ENCODE measurements around the gene TRPM2. TPM values are rescaled to one million over a fixed set of nuclear protein-coding genes. Genes with fewer than 3 reads are reported as not detected.

The TRPM2 gene
- total RNA-seq, 5 donors from 2014 or later (not counting 1 experiment from before 2014, with no cell fraction given): 1.2 to 8.6 (median 3.6) TPM

- Mint-ChIP-seq H3K36me3 (no peaks in the 10 kb centered on the region), H3K4me1 (no peaks in the 10 kb centered on the region), H3K9me3 (peaks cover 2 to 6% (median 3%) of the 10 kb centered on the region in 3 donors), H3K27ac (no peak overlapping the region), H3K4me3 (no peak overlapping the region), H3K27me3 (no peaks in the 10 kb centered on the region)
- ChIA-PET POLR2A (no interaction called here), CTCF (no interaction called here)
- ATAC-seq (replicated peaks in 1 of 4) (no peak), DNase-seq (no peak)
- H3K9me3 ChIP-seq: no peaks in the 10 kb centered on the region
- no peaks in the 10 kb centered on the region for H3K36me3 ChIP-seq (ENCODE audit: control insufficient read depth in 2 of 2, extremely low read depth in 1 of 2, insufficient read depth in 1 of 2, low read length in 1 of 2)
- WGBS (ENCODE audit: insufficient coverage): 82% methylated on average over 17 of the region's 17 CpGs
- H3K27me3 ChIP-seq (replicated peaks in 1 of 2; ENCODE audit: control insufficient read depth in 2 of 2, extremely low read depth in 1 of 2, insufficient read depth in 2 of 2, low read length in 1 of 2): peaks cover 0 to 2% of the 10 kb centered on the region in 2 experiments
- H3K4me3 ChIP-seq (ENCODE audit: control insufficient read depth in 1 of 2, extremely low read depth in 1 of 2, low read length in 1 of 2): no peak overlapping the region
- no peaks in the 10 kb centered on the region for H3K4me1 ChIP-seq (ENCODE audit: control insufficient read depth in 1 of 2, extremely low read depth in 1 of 2, insufficient read depth in 2 of 2, low read length in 2 of 2)
- H3K27ac ChIP-seq (ENCODE audit: low read length): no peak overlapping the region
Measured at GRCh38 chr21:44423941-44424607, 70.7 kb downstream of the TRPM2 start.

GRCh38 chr21:44424608-44425306 lies 71.3 kb downstream of the TRPM2 start:
- Mint-ChIP-seq H3K4me1 (no peaks in the 10 kb centered on the region), H3K27me3 (no peaks in the 10 kb centered on the region), H3K36me3 (no peaks in the 10 kb centered on the region), H3K4me3 (no peak overlapping the region), H3K9me3 (peaks cover 3 to 4% (median 4%) of the 10 kb centered on the region in 3 donors), H3K27ac (no peak overlapping the region)
- H3K4me1 ChIP-seq (ENCODE audit: control insufficient read depth in 1 of 2, extremely low read depth in 1 of 2, insufficient read depth in 2 of 2, low read length in 2 of 2): no peaks in the 10 kb centered on the region
- no peaks in the 10 kb centered on the region for H3K36me3 ChIP-seq (ENCODE audit: control insufficient read depth in 2 of 2, extremely low read depth in 1 of 2, insufficient read depth in 1 of 2, low read length in 1 of 2)
- POLR2A ChIA-PET: no interaction called here
- no peak overlapping the region for H3K4me3 ChIP-seq (ENCODE audit: control insufficient read depth in 1 of 2, extremely low read depth in 1 of 2, low read length in 1 of 2)
- 89% methylated on average over 29 of the region's 30 CpGs for WGBS (ENCODE audit: insufficient coverage)
- ATAC-seq (replicated peaks in 1 of 4) (no peak), DNase-seq (no peak)
- peaks cover 1% of the 10 kb centered on the region for H3K9me3 ChIP-seq
- no peak overlapping the region for H3K27ac ChIP-seq (ENCODE audit: low read length)
- H3K27me3 ChIP-seq (replicated peaks in 1 of 2; ENCODE audit: control insufficient read depth in 2 of 2, extremely low read depth in 1 of 2, insufficient read depth in 2 of 2, low read length in 1 of 2): peaks cover 0 to 2% of the 10 kb centered on the region in 2 experiments
- CTCF ChIA-PET: interaction anchor here in 1 of 2 donors (0.6 kb wide), 1 partner anchor 347 kb away, joined by 4 read pairs; no protein-coding TSS in a partner anchor

GRCh38 chr21:44425307-44425894 lies 72.0 kb downstream of the TRPM2 start:
- H3K27me3 ChIP-seq (replicated peaks in 1 of 2; ENCODE audit: control insufficient read depth in 2 of 2, extremely low read depth in 1 of 2, insufficient read depth in 2 of 2, low read length in 1 of 2): peaks cover 0 to 2% of the 10 kb centered on the region in 2 experiments
- CTCF ChIA-PET: interaction anchor here in 1 of 2 donors (0.6 kb wide), 1 partner anchor 347 kb away, joined by 4 read pairs; no protein-coding TSS in a partner anchor
- ATAC-seq (replicated peaks in 1 of 4): no peak
- no peaks in the 10 kb centered on the region for H3K36me3 ChIP-seq (ENCODE audit: control insufficient read depth in 2 of 2, extremely low read depth in 1 of 2, insufficient read depth in 1 of 2, low read length in 1 of 2)
- no peaks in the 10 kb centered on the region for H3K4me1 ChIP-seq (ENCODE audit: control insufficient read depth in 1 of 2, extremely low read depth in 1 of 2, insufficient read depth in 2 of 2, low read length in 2 of 2)
- Mint-ChIP-seq H3K27ac (no peak overlapping the region), H3K4me1 (no peaks in the 10 kb centered on the region), H3K4me3 (no peak overlapping the region), H3K27me3 (no peaks in the 10 kb centered on the region), H3K36me3 (peaks cover 3% of the 10 kb centered on the region), H3K9me3 (peaks cover 7 to 9% (median 8%) of the 10 kb centered on the region in 3 donors)
- H3K9me3 ChIP-seq: peaks cover 5% of the 10 kb centered on the region
- H3K4me3 ChIP-seq (ENCODE audit: control insufficient read depth in 1 of 2, extremely low read depth in 1 of 2, low read length in 1 of 2): no peak overlapping the region
- no peak for DNase-seq
- POLR2A ChIA-PET: no interaction called here
- no peak overlapping the region for H3K27ac ChIP-seq (ENCODE audit: low read length)
- 92% methylated on average over 27 of the region's 40 CpGs for WGBS (ENCODE audit: insufficient coverage)

- ChIA-PET CTCF (no interaction called here), POLR2A (no interaction called here)
- Mint-ChIP-seq H3K4me1 (no peaks in the 10 kb centered on the region), H3K9me3 (peaks cover 10 to 12% (median 11%) of the 10 kb centered on the region in 3 donors), H3K27ac (no peak overlapping the region), H3K4me3 (no peak overlapping the region), H3K27me3 (no peaks in the 10 kb centered on the region), H3K36me3 (peaks cover 3% of the 10 kb centered on the region)
- H3K4me1 ChIP-seq (ENCODE audit: control insufficient read depth in 1 of 2, extremely low read depth in 1 of 2, insufficient read depth in 2 of 2, low read length in 2 of 2): no peaks in the 10 kb centered on the region
- H3K9me3 ChIP-seq: peaks cover 5% of the 10 kb centered on the region
- H3K36me3 ChIP-seq (ENCODE audit: control insufficient read depth in 2 of 2, extremely low read depth in 1 of 2, insufficient read depth in 1 of 2, low read length in 1 of 2): no peaks in the 10 kb centered on the region
- no peak overlapping the region for H3K4me3 ChIP-seq (ENCODE audit: control insufficient read depth in 1 of 2, extremely low read depth in 1 of 2, low read length in 1 of 2)
- H3K27me3 ChIP-seq (replicated peaks in 1 of 2; ENCODE audit: control insufficient read depth in 2 of 2, extremely low read depth in 1 of 2, insufficient read depth in 2 of 2, low read length in 1 of 2): peaks cover 0 to 2% of the 10 kb centered on the region in 2 experiments
- H3K27ac ChIP-seq (ENCODE audit: low read length): no peak overlapping the region
- WGBS (ENCODE audit: insufficient coverage): 82% methylated on average over 9 of the region's 13 CpGs
- no peak for DNase-seq
- no peak for ATAC-seq (replicated peaks in 1 of 4)
Measured at GRCh38 chr21:44425895-44426662, 72.7 kb downstream of the TRPM2 start.

- 90% methylated on average over 8 of the region's 21 CpGs for WGBS (ENCODE audit: insufficient coverage)
- Mint-ChIP-seq H3K4me3 (no peak overlapping the region), H3K9me3 (peaks cover 11 to 16% (median 15%) of the 10 kb centered on the region in 3 donors), H3K4me1 (no peaks in the 10 kb centered on the region), H3K36me3 (peaks cover 3% of the 10 kb centered on the region), H3K27ac (no peak overlapping the region), H3K27me3 (no peaks in the 10 kb centered on the region)
- no peaks in the 10 kb centered on the region for H3K4me1 ChIP-seq (ENCODE audit: control insufficient read depth in 1 of 2, extremely low read depth in 1 of 2, insufficient read depth in 2 of 2, low read length in 2 of 2)
- peak in 1 of 35 experiments; percentile 20 for DNase-seq
- peaks cover 0 to 2% of the 10 kb centered on the region in 2 experiments for H3K27me3 ChIP-seq (replicated peaks in 1 of 2; ENCODE audit: control insufficient read depth in 2 of 2, extremely low read depth in 1 of 2, insufficient read depth in 2 of 2, low read length in 1 of 2)
- H3K36me3 ChIP-seq (ENCODE audit: control insufficient read depth in 2 of 2, extremely low read depth in 1 of 2, insufficient read depth in 1 of 2, low read length in 1 of 2): no peaks in the 10 kb centered on the region
- H3K27ac ChIP-seq (ENCODE audit: low read length): no peak overlapping the region
- H3K4me3 ChIP-seq (ENCODE audit: control insufficient read depth in 1 of 2, extremely low read depth in 1 of 2, low read length in 1 of 2): no peak overlapping the region
- no peak for ATAC-seq (replicated peaks in 1 of 4)
- POLR2A ChIA-PET: no interaction called here
- CTCF ChIA-PET: no interaction called here
- H3K9me3 ChIP-seq: peaks cover 5% of the 10 kb centered on the region
Measured at GRCh38 chr21:44426663-44427191, 73.3 kb downstream of the TRPM2 start.
